H9 (cell line): ENCODE measurements around the gene ELMOD3. TPM values are rescaled to one million over a fixed set of nuclear protein-coding genes. Genes with fewer than 3 reads are reported as not detected.

ENCODE experiments used
- DNase-seq: peaks from one replicate; pipeline ENCODE4 v3.0.0-alpha.2; 2017
- H2AFZ ChIP-seq: one replicate; pipeline ENCODE4 v1.6.1; 2013; ENCODE audit warnings: mild to moderate bottlenecking, low read length, control low read depth, moderate library complexity
- H2AK5ac ChIP-seq: 2 replicates; pipeline ENCODE4 v1.6.1; 2013; ENCODE audit warnings: low read length, control low read depth, mixed read lengths; ENCODE audit not compliant: insufficient read length
- H2BK120ac ChIP-seq: one replicate; pipeline ENCODE4 v1.6.1; 2013; ENCODE audit warnings: low read depth, mild to moderate bottlenecking, low read length, control low read depth, inconsistent platforms; ENCODE audit not compliant: poor library complexity, severe bottlenecking
- H2BK12ac ChIP-seq: 2 replicates; pipeline ENCODE4 v1.6.1; 2013; ENCODE audit warnings: low read length, control low read depth, mixed read lengths, low read depth; ENCODE audit not compliant: insufficient read length
- H2BK15ac ChIP-seq: 2 replicates; pipeline ENCODE4 v1.6.1; 2013; ENCODE audit warnings: low read depth, low read length, control low read depth
- H2BK20ac ChIP-seq: one replicate; pipeline ENCODE4 v1.6.1; 2013; ENCODE audit warnings: low read depth, mild to moderate bottlenecking, low read length, control low read depth, inconsistent platforms; ENCODE audit not compliant: poor library complexity, severe bottlenecking
- H2BK5ac ChIP-seq: 2 replicates; pipeline ENCODE4 v1.6.1; 2013; ENCODE audit warnings: low read length, control low read depth, mixed read lengths; ENCODE audit not compliant: insufficient read length
- H3K14ac ChIP-seq: 2 replicates; pipeline ENCODE4 v1.6.1; 2013; ENCODE audit warnings: low read length, control low read depth; ENCODE audit not compliant: insufficient read depth
- H3K18ac ChIP-seq: 2 replicates; pipeline ENCODE4 v1.6.1; 2013; ENCODE audit warnings: low read depth, mild to moderate bottlenecking, mixed read lengths, low read length, control low read depth; ENCODE audit not compliant: insufficient read length
- H3K23ac ChIP-seq: 2 replicates; pipeline ENCODE4 v1.6.1; 2013; ENCODE audit warnings: low read length, control low read depth, mixed read lengths, low read depth; ENCODE audit not compliant: insufficient read length
- H3K23me2 ChIP-seq: 2 replicates; pipeline ENCODE4 v1.6.1; 2013; ENCODE audit warnings: low read depth, mild to moderate bottlenecking, mixed read lengths, low read length, control low read depth; ENCODE audit not compliant: insufficient read length, poor library complexity, severe bottlenecking
- H3K27ac ChIP-seq: 2 replicates; pipeline ENCODE4 v1.5.1; 2013; ENCODE audit warnings: low read length, control low read depth, mixed read lengths, low read depth; ENCODE audit not compliant: insufficient read length
- H3K27me3 ChIP-seq: 2 replicates; pipeline ENCODE4 v1.6.1; 2013; ENCODE audit warnings: low read length, control low read depth, inconsistent platforms; ENCODE audit not compliant: insufficient read depth
- H3K4ac ChIP-seq: 2 replicates; pipeline ENCODE4 v1.6.1; 2013; ENCODE audit warnings: low read depth, mild to moderate bottlenecking, control low read depth, inconsistent platforms, low read length, moderate library complexity
- H3K4me1 ChIP-seq: 2 replicates; pipeline ENCODE4 v1.6.1; 2013; ENCODE audit warnings: low read length, control low read depth, inconsistent platforms; ENCODE audit not compliant: insufficient read depth
- H3K4me2 ChIP-seq: 2 replicates; pipeline ENCODE4 v1.6.1; 2013; ENCODE audit warnings: low read length, control low read depth, mixed read lengths; ENCODE audit not compliant: insufficient read length, insufficient read depth
- H3K56ac ChIP-seq: 2 replicates; pipeline ENCODE4 v1.6.1; 2013; ENCODE audit warnings: low read depth, mild to moderate bottlenecking, mixed read lengths, low read length, control low read depth; ENCODE audit not compliant: insufficient read length
- H3K79me1 ChIP-seq: 2 replicates; pipeline ENCODE4 v1.6.1; 2013; ENCODE audit warnings: low read depth, mild to moderate bottlenecking, moderate library complexity, low read length, control low read depth, inconsistent platforms; ENCODE audit not compliant: insufficient read depth, poor library complexity, severe bottlenecking
- H3K79me2 ChIP-seq: 2 replicates; pipeline ENCODE4 v1.6.1; 2013; ENCODE audit warnings: low read length, control low read depth, inconsistent platforms; ENCODE audit not compliant: insufficient read depth
- H3K9ac ChIP-seq: 2 replicates; pipeline ENCODE4 v1.6.1; 2013; ENCODE audit warnings: low read length, control low read depth, mixed read lengths; ENCODE audit not compliant: insufficient read length; ENCODE audit errors: extremely low read depth
- H3K9me3 ChIP-seq: one replicate; pipeline ENCODE4 v1.6.1; 2013; ENCODE audit warnings: low read depth, low read length, inconsistent platforms; ENCODE audit not compliant: control insufficient read depth
- H3T11ph ChIP-seq: one replicate; pipeline ENCODE4 v1.6.1; 2013; ENCODE audit warnings: mild to moderate bottlenecking, low read length, control low read depth, inconsistent platforms
- H4K20me1 ChIP-seq: one replicate; pipeline ENCODE4 v1.6.1; 2013; ENCODE audit not compliant: control insufficient read depth, insufficient read length, insufficient read depth
- H4K5ac ChIP-seq: 2 replicates; pipeline ENCODE4 v1.6.1; 2013; ENCODE audit warnings: low read depth, mild to moderate bottlenecking, mixed read lengths, low read length, control low read depth; ENCODE audit not compliant: insufficient read length
- H4K8ac ChIP-seq: replicated peaks from 2 replicates; pipeline ENCODE4 v1.6.1; 2013; ENCODE audit warnings: low read length, control low read depth, mixed read lengths, low read depth; ENCODE audit not compliant: insufficient read length
- H4K91ac ChIP-seq: 2 replicates; pipeline ENCODE4 v1.6.1; 2013; ENCODE audit warnings: low read depth, mild to moderate bottlenecking, moderate library complexity, mixed read lengths, low read length, control low read depth; ENCODE audit not compliant: insufficient read length
- H3K27ac Mint-ChIP-seq, 3 experiments: 2 replicates in 2 of 3; 3 replicates in 1 of 3; pipeline ENCODE4 v1.8.0; 2020 to 2021; ENCODE audit warnings: mixed read lengths in 3 of 3, mild to moderate bottlenecking in 1 of 3, moderate library complexity in 1 of 3
- H3K27me3 Mint-ChIP-seq: 2 replicates; pipeline ENCODE4 v1.8.0; 2021; ENCODE audit warnings: low read depth, mild to moderate bottlenecking, moderate library complexity, mixed read lengths
- H3K36me3 Mint-ChIP-seq, 3 experiments: 2 replicates in 2 of 3; 3 replicates in 1 of 3; pipeline ENCODE4 v1.8.0; 2020 to 2021; ENCODE audit warnings: low read depth in 3 of 3, mixed read lengths in 3 of 3; ENCODE audit not compliant: insufficient read depth in 1 of 3
- H3K4me1 Mint-ChIP-seq, 2 experiments: 2 replicates each; pipeline ENCODE4 v1.8.0; 2020; ENCODE audit warnings: mixed read lengths in 2 of 2
- H3K4me3 Mint-ChIP-seq, 2 experiments: 2 replicates in 1 of 2; 3 replicates in 1 of 2; pipeline ENCODE4 v1.8.0; 2020 to 2021; ENCODE audit warnings: mild to moderate bottlenecking in 2 of 2, mixed read lengths in 2 of 2, moderate library complexity in 1 of 2
- H3K9me3 Mint-ChIP-seq, 2 experiments: 2 replicates in 1 of 2; 3 replicates in 1 of 2; pipeline ENCODE4 v1.8.0; 2020; ENCODE audit warnings: mild to moderate bottlenecking in 2 of 2, mixed read lengths in 2 of 2, moderate library complexity in 1 of 2
- WGBS: extraction: QIAGEN DNeasy Blood & Tissue Kit; methylation state at CpG from one replicate; pipeline ENCODE4 v1.1.7; 2013; ENCODE audit warnings: missing lambda C conversion rate, low lambda C conversion rate, mixed read lengths; ENCODE audit not compliant: insufficient read length; ENCODE audit errors: extremely low coverage; 5-methylcytosine and 5-hydroxymethylcytosine counted together
- total RNA-seq: library from RNA; stranded (reverse); gene quantifications from 2 replicates; pipeline ENCODE4 v1.2.1, GENCODE V29; 2021
- TF ChIP-seq, protein P1 (sequence below): fragments of 200-600 bp; sonication (generic); conservative IDR thresholded peaks from 3 replicates; pipeline ENCODE4 v1.8.0; 2021; ENCODE audit warnings: antibody characterized with exemption, mild to moderate bottlenecking

Gene ELMOD3
- total RNA-seq, 1 experiment from 2014 or later: 7.6 TPM

DNA sequence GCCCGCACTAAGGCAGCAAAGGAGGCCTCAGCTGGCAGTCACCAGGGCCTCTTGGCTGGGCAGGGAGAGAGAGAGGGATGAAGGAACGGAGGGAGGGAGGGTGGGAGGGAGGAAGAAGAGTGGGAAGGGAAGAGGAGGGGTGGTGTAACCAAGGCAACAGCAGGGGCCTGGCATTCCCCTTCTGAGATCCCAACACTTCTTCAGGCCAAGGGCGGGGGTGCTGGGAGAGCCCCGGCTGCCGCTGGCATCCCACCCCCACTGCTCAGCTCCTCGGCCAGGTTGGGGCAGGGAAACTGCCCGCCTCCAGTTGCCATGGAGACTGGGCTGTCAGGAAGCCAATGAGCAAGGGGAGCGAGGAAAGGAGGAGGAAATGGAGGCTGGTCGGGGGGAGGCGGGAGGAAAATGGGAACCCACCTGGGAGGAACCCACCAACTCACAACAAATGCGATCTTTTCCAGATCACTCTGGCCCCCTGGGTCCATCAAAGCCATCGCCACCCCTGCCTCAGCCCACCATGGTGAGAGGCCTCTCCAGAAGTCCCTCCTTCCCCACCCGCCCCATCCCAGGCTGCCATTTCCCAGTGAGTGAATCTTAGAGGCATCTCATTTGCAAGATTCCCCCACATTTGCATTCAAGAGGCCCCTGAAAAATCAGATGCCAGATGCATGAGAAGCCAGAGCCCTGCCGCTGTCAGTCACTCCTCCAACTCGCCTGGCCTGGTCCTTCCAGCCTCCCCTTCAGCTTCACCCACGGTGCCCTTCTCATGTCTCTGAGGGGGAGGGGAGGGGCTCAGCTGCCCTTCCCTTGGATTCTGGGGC is 76.4 kb downstream of the ELMOD3 start:
- H3K36me3 Mint-ChIP-seq: no peaks in the 10 kb centered on the region; a peak in 1 of 7 replicates
- peaks cover 45 to 63% of the 10 kb centered on the region in 2 experiments for H3K4me1 Mint-ChIP-seq
- Histone ChIP-seq H3K4me1 (peaks cover 19% of the 10 kb centered on the region; the same call in 1 of the 2 replicates), H2BK12ac (no peak overlapping the region), H3K23me2 (peaks cover 5% of the 10 kb centered on the region), H3K23ac (no peak overlapping the region), H3K79me1 (no peaks in the 10 kb centered on the region), H4K91ac (no peak overlapping the region), H3K4me2 (peak overlapping the region; percentile 61), H3K56ac (no peak overlapping the region), H3K79me2 (no peaks in the 10 kb centered on the region), H3K9ac (no peak overlapping the region), H4K5ac (no peak overlapping the region), H3K9me3 (no peaks in the 10 kb centered on the region), H4K8ac (no peak overlapping the region), H2AK5ac (no peak overlapping the region), H4K20me1 (no peaks in the 10 kb centered on the region), H3K4ac (no peak overlapping the region), H2AFZ (no peak overlapping the region), H3K27me3 (no peaks in the 10 kb centered on the region; the same call in 1 of the 2 replicates), H2BK15ac (no peak overlapping the region), H3T11ph (no peak overlapping the region), H2BK5ac (no peak overlapping the region), H2BK120ac (no peak overlapping the region), H3K18ac (peak overlapping the region; percentile 63), H3K27ac (no peak overlapping the region), H3K14ac (peak overlapping the region; percentile 72), H2BK20ac (no peak overlapping the region)
- WGBS: no CpG with 5 or more reads among the region's 16 CpGs
- TF ChIP-seq, protein P1, sequence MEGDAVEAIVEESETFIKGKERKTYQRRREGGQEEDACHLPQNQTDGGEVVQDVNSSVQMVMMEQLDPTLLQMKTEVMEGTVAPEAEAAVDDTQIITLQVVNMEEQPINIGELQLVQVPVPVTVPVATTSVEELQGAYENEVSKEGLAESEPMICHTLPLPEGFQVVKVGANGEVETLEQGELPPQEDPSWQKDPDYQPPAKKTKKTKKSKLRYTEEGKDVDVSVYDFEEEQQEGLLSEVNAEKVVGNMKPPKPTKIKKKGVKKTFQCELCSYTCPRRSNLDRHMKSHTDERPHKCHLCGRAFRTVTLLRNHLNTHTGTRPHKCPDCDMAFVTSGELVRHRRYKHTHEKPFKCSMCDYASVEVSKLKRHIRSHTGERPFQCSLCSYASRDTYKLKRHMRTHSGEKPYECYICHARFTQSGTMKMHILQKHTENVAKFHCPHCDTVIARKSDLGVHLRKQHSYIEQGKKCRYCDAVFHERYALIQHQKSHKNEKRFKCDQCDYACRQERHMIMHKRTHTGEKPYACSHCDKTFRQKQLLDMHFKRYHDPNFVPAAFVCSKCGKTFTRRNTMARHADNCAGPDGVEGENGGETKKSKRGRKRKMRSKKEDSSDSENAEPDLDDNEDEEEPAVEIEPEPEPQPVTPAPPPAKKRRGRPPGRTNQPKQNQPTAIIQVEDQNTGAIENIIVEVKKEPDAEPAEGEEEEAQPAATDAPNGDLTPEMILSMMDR: no peak
- H3K27me3 Mint-ChIP-seq: peaks cover 27% of the 10 kb centered on the region
- peak overlapping the region; percentile 60 to 77 for H3K4me3 Mint-ChIP-seq
- H3K27ac Mint-ChIP-seq: peak overlapping the region; percentile 82 to 98 (median 91); a peak in 6 of 7 replicates
- H3K9me3 Mint-ChIP-seq: no peaks in the 10 kb centered on the region
- DNase-seq: peak; percentile 97
